ENCODE results near the gene IL1RL1. TPM values are rescaled to one million over a fixed set of nuclear protein-coding genes. Genes with fewer than 3 reads are reported as not detected.
A peak's percentile ranks its signal among the peaks of the same experiment; 100 is the strongest.

Gene IL1RL1
- total RNA-seq, 2 experiments from 2014 or later: 0.10 to 0.18 TPM

DNA sequence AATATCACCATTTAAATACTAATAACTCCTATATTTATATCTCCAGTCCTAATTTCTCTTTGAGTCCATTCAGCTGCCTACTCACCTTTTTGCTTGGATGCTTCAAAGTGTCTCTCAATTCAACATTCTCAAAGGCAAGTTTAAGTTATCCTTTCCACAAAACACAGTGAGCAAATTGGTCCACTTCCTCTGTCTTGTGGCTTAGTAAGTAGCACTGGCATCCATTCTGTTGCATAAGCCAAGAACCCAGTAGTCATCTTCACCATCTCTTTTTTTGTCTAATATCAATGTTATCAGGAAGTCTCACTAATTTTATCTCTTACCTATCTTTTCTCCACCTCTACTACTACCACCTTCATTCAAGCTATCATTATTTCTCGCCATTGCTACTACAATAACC lies 27.4 kb upstream of the IL1RL1 start:
- Mint-ChIP-seq H3K4me3 (no peak overlapping the region), H3K36me3 (no peaks in the 10 kb centered on the region), H3K27me3 (peaks cover 9% of the 10 kb centered on the region), H3K27ac (no peak overlapping the region), H3K4me1 (no peaks in the 10 kb centered on the region), H3K9me3 (no peaks in the 10 kb centered on the region)
- no peak for DNase-seq

DNA sequence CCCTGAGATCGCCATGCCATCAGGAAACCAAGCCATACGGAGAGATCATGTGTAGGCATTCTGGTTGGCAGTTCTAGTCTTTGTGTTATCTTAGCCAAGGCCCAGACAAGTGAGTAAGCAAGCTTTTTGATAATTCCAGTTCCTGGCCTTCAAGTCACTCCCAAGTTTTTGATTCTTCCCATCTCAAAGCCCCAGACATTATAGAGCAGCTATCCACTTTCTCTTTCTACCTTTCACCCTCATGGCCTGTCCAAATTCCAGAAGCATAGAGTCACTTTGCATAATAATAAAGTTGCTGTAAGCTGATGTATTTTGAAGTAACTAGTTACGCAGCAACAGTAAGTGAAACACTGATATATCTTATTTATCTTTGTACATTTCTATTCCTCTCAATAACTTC lies 26.8 kb upstream of the IL1RL1 start:
- no peak for DNase-seq
- H3K9me3 Mint-ChIP-seq: no peaks in the 10 kb centered on the region
- H3K36me3 Mint-ChIP-seq: no peaks in the 10 kb centered on the region
- H3K27ac Mint-ChIP-seq: no peak overlapping the region
- H3K4me1 Mint-ChIP-seq: no peaks in the 10 kb centered on the region
- no peak overlapping the region for H3K4me3 Mint-ChIP-seq
- H3K27me3 Mint-ChIP-seq: peaks cover 10% of the 10 kb centered on the region

DNA sequence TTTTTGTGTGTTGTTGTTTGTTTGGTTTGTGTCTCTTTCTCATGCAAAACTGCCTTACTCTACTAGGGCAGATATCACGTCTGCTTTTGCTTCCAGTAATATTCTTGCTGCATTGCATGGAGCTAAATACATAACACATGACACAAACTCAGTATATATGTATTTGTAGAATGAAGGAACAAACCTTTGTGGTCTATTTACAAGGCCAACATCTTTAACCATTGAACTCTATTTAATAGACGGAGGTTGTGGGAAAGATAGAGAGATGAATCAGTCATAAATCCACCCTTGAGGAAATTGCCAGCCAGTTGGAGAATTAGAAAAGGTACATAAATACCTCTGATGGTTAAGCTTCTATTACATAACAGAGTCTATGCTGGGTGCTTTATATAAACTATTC lies 26.0 kb upstream of the IL1RL1 start:
- H3K27me3 Mint-ChIP-seq: peaks cover 14% of the 10 kb centered on the region
- no peak overlapping the region for H3K4me3 Mint-ChIP-seq

DNA sequence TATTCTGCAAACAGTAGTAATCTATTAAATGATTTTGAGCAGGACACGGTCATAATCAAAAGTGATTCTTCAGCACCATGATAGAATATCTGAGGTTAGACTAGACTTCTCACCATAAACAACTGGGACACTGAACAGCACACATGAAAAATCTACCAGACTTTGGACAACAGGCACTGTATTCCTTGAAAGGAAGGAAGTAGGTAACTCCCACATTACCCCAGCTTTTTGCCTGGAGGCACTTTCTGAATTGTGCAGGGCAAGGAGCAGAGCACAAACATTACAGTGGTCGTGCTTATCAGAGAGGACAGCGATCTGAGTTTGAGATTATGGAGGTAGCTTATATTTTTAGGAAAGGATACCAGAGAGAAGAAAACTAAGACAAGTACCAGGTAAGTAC lies 25.3 kb upstream of the IL1RL1 start:
- Mint-ChIP-seq H3K27me3 (peaks cover 14% of the 10 kb centered on the region), H3K27ac (no peak overlapping the region), H3K9me3 (no peaks in the 10 kb centered on the region), H3K36me3 (no peaks in the 10 kb centered on the region), H3K4me3 (no peak overlapping the region), H3K4me1 (no peaks in the 10 kb centered on the region)
- DNase-seq: no peak

More for the DNA sequence above, 26.0 kb upstream of the IL1RL1 start:
- no peaks in the 10 kb centered on the region for H3K9me3 Mint-ChIP-seq
- no peak for DNase-seq
- no peaks in the 10 kb centered on the region for H3K4me1 Mint-ChIP-seq
- no peaks in the 10 kb centered on the region for H3K36me3 Mint-ChIP-seq
- no peak overlapping the region for H3K27ac Mint-ChIP-seq

DNA sequence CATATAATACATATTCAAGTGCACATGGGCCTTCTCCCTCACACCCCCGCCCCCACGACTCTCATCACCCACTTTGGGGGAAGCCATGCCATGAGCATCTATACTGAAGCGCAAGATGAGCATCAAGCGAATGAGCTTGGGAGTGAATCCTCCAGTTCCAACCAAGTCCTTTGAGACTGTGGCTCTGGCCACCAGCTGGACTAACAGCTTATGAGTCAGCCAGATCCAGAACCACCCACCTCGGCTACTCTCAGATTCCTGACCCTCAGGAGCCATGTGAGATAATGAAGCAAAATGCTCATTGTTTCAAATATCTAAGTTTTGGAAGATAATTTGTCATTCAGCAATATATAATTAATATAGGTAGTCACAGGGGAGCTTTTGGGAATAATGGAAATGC lies 22.2 kb upstream of the IL1RL1 start:
- no peaks in the 10 kb centered on the region for H3K9me3 Mint-ChIP-seq
- H3K4me3 Mint-ChIP-seq: no peak overlapping the region
- H3K27me3 Mint-ChIP-seq: peaks cover 25% of the 10 kb centered on the region
- DNase-seq: no peak
- H3K36me3 Mint-ChIP-seq: no peaks in the 10 kb centered on the region
- peaks cover 14% of the 10 kb centered on the region for H3K4me1 Mint-ChIP-seq
- no peak overlapping the region for H3K27ac Mint-ChIP-seq

DNA sequence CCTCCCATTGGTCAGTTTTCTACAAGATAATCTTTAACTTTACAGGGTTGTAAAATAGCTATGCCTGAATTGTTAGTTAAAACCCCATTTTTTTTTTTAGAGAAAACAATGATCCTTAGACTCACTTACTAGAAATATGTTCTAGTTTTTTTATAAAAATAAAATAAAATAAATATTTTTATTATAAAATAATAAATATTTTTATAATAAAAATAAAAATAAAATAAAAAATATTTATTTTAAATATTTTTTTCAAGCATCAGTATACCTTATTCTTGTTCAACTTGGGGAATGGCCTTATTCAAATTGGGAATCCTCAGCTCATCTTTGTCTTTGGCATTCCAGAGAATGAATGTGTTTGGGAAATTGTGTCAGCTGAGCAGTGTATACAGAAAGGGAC lies 20.8 kb upstream of the IL1RL1 start:
- H3K36me3 Mint-ChIP-seq: no peaks in the 10 kb centered on the region
- H3K9me3 Mint-ChIP-seq: no peaks in the 10 kb centered on the region
- DNase-seq: no peak
- H3K27ac Mint-ChIP-seq: no peak overlapping the region
- H3K4me3 Mint-ChIP-seq: no peak overlapping the region
- peaks cover 25% of the 10 kb centered on the region for H3K27me3 Mint-ChIP-seq
- peaks cover 24% of the 10 kb centered on the region for H3K4me1 Mint-ChIP-seq

DNA sequence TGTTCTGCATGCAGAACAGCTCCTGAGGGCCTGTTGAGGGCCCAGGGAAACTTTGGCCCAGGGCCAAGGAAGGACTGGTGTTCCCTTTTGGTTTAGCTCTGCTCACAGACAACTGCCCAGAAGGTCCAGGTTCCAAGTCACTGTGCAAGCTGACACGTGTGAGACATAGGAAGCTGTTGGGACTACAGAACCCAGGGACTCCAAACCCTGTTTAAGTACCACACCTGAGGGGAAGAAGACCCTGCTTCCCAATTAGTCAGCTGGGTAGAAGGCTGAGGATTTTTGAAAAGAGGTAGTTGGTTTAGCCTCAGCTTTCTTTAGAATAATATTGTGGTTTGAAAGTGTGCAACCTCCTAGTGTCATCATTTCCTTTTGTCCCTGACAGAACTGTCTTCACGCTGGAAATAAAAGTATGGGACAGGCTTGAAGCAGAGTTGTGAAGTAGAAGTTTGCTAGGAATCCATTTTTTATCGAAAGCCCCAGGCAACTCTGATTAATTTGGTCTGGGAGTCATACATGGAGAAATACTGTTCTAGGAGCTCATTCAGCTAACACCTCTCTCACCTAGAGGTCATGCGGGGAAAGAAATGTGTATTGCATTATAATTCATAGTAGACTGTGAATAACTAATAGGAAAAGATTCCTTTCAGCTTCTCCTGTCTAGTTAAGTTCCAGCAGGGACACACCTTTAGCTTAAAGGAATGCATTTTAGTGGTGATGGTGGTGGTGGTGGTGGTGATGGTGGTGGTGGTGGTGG lies 19.9 kb upstream of the IL1RL1 start:
- no peaks in the 10 kb centered on the region for H3K9me3 Mint-ChIP-seq
- H3K27ac Mint-ChIP-seq: no peak overlapping the region
- no peak overlapping the region for H3K4me3 Mint-ChIP-seq
- no peak for DNase-seq
- no peaks in the 10 kb centered on the region for H3K36me3 Mint-ChIP-seq
- peaks cover 21% of the 10 kb centered on the region for H3K27me3 Mint-ChIP-seq
- peaks cover 33% of the 10 kb centered on the region for H3K4me1 Mint-ChIP-seq

DNA sequence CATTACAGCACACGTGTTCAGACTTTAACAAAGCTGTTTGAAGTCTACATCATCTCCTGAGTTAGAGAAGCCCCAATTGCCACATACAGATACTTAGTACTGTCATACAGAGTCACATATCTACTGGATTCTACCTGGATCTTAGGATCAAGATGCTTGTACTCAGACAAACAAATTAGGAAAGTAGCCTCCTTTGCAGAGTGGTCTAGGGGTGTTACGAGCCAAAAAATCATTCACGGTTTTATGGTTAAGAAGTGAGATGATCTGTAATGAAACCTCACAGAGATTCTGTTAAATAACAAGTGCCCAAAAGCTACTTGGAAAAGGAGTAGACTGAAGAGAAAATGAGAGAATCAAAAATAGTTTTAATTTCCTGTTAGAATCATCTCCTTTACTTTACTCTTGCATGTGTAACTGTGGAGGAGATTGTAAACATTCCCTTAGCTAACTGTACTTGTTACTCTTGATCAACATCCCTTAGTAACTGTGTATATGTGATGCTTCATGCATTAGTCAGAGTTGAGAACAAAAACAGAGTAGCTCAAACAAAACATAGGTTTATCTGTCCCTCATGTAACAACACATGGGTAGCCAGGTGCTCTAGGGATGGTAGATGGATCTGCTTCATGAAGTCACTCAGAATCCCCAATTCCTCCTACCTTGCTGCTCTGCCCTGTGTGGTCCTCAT lies 16.4 kb upstream of the IL1RL1 start:
- H3K36me3 Mint-ChIP-seq: no peaks in the 10 kb centered on the region
- no peak overlapping the region for H3K27ac Mint-ChIP-seq
- peaks cover 43% of the 10 kb centered on the region for H3K4me1 Mint-ChIP-seq
- H3K27me3 Mint-ChIP-seq: peaks cover 12% of the 10 kb centered on the region
- no peak overlapping the region for H3K4me3 Mint-ChIP-seq
- no peak for DNase-seq
- H3K9me3 Mint-ChIP-seq: no peaks in the 10 kb centered on the region

DNA sequence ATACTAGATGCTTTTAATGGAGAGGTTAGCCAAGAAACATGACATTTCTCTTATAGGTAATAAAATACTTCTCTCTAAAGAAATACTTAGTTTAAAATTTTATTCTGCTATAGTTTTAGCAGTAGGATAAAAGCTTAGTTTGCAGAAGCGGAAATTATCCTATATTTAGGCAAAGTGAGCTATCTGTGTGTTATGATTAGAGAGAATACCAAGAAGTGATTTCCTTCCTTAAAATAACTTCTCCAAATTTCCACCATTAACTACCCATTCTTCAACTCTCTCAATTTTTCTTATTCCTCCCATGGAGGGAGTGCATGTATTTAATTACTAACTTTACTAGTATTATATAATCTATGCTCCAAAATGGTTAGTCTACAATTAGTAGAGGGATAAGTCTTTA lies 15.8 kb upstream of the IL1RL1 start:
- H3K4me3 Mint-ChIP-seq: no peak overlapping the region
- H3K27ac Mint-ChIP-seq: no peak overlapping the region
- H3K36me3 Mint-ChIP-seq: no peaks in the 10 kb centered on the region
- peaks cover 11% of the 10 kb centered on the region for H3K27me3 Mint-ChIP-seq
- no peak for DNase-seq
- peaks cover 48% of the 10 kb centered on the region for H3K4me1 Mint-ChIP-seq
- H3K9me3 Mint-ChIP-seq: no peaks in the 10 kb centered on the region

DNA sequence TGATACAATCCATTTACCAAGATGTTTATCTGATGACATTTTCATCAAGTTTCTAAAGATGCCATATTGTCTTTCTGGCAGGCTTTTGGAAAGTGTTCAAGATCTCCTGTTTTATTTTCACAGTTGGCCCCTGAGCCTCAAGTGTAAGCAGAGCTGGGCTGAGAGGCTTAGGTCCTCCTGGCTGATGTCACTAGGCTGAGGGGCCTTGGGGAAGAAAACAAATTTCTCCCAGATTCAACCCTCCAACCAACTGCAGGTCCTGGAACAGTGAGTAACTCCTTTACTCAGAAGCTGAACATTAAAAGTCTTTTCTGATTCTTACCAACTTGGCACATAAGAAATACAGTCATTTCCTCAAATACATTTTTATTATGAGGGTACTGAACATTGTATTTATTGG lies 14.9 kb upstream of the IL1RL1 start:
- Mint-ChIP-seq H3K27me3 (peaks cover 11% of the 10 kb centered on the region), H3K36me3 (no peaks in the 10 kb centered on the region), H3K4me1 (peaks cover 50% of the 10 kb centered on the region), H3K27ac (peak overlapping the region; percentile 59), H3K4me3 (no peak overlapping the region), H3K9me3 (no peaks in the 10 kb centered on the region)
- no peak for DNase-seq

DNA sequence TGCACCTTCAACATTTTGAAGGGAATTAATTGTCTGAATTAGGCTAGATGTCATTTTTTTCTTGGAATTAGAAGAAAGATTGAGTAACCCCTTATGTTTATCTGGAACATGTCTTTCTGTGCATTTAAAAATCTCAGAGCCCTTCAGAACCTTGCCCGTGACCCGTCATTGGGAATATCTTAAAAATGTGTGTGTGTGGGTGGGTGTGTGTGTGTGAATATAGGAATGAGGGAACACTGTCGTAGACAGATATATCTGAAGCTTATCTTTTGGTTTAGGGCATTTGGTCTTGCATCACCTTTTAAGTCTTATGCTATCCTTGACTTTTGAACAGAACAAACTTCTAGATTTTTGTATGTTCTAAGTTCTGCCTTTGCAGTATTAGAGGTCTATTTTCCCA lies 13.5 kb upstream of the IL1RL1 start:
- no peak overlapping the region for H3K27ac Mint-ChIP-seq
- peaks cover 51% of the 10 kb centered on the region for H3K4me1 Mint-ChIP-seq
- no peak overlapping the region for H3K4me3 Mint-ChIP-seq
- H3K36me3 Mint-ChIP-seq: no peaks in the 10 kb centered on the region
- DNase-seq: no peak
- H3K9me3 Mint-ChIP-seq: no peaks in the 10 kb centered on the region
- peaks cover 12% of the 10 kb centered on the region for H3K27me3 Mint-ChIP-seq

DNA sequence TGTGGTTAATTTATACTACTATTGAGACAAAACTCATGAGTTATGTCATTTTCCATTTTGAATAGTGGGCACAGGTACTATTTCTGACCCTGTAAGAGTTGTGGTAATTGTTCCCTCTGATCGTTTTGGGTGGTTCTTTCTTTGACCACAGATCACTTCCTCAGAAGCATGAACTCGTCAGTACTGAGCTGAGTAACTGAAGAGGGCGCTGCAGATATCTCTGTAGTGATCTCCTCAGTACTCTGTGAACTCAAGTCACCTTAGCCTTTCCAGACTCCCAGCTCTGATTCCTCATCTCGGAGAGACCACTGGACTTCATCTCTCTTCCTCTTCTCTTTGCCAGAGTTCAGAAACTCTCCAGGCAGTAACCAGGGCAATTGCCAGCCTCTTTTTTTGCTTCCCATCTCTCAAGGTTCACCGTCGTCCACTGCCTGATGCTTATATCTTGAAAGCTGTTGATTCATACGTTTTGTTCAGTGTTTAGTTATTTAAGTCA lies 9.4 kb upstream of the IL1RL1 start:
- peaks cover 5% of the 10 kb centered on the region for H3K27me3 Mint-ChIP-seq
- H3K27ac Mint-ChIP-seq: peak overlapping the region; percentile 81
- H3K4me1 Mint-ChIP-seq: peaks cover 46% of the 10 kb centered on the region
- H3K9me3 Mint-ChIP-seq: no peaks in the 10 kb centered on the region
- peak; percentile 55 for DNase-seq
- H3K4me3 Mint-ChIP-seq: peak overlapping the region; percentile 30
- H3K36me3 Mint-ChIP-seq: peaks cover 2% of the 10 kb centered on the region

DNA sequence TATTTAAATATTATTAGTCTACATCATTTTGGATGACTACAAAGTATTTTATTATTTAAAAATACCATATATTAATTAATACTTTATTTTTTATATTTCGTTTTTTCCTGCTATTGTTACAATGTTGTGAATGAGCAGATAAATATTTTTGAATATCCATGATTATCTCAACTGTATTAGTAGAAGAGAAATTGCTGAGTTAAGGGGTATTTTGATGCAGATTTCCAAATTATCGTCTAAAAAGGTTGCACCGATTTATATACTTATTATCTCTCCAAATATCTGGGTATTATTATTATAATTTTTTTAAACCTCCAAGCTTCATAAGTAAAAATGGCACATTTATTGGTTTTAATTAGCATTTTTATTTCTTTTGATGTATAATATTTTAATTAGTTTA lies 8.9 kb upstream of the IL1RL1 start:
- DNase-seq: no peak
- Mint-ChIP-seq H3K4me3 (no peak overlapping the region), H3K27me3 (peaks cover 5% of the 10 kb centered on the region), H3K4me1 (peaks cover 46% of the 10 kb centered on the region), H3K27ac (no peak overlapping the region), H3K36me3 (peaks cover 2% of the 10 kb centered on the region), H3K9me3 (no peaks in the 10 kb centered on the region)

DNA sequence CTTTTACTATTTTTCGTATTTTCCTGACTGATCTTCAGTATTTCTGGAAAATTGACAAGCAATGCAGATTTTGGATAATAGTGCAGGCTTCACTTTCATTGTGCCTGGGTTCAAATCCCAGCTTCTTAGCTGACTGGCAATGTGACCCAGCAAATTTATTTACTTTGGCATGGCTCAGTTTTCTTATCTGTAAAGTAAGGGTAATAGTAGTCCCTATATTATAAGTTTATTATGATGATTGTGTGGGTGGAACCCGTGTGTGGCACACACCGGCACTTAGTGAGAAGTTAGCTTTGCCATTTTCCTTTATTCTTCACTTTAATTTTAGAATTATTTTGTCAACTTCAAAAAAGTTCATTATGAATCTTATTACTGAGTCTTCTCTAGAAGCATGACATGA lies 7.8 kb upstream of the IL1RL1 start:
- H3K4me1 Mint-ChIP-seq: peaks cover 43% of the 10 kb centered on the region
- H3K36me3 Mint-ChIP-seq: peaks cover 2% of the 10 kb centered on the region
- no peak overlapping the region for H3K27ac Mint-ChIP-seq
- peaks cover 9% of the 10 kb centered on the region for H3K27me3 Mint-ChIP-seq
- no peak for DNase-seq
- H3K4me3 Mint-ChIP-seq: no peak overlapping the region
- H3K9me3 Mint-ChIP-seq: no peaks in the 10 kb centered on the region

DNA sequence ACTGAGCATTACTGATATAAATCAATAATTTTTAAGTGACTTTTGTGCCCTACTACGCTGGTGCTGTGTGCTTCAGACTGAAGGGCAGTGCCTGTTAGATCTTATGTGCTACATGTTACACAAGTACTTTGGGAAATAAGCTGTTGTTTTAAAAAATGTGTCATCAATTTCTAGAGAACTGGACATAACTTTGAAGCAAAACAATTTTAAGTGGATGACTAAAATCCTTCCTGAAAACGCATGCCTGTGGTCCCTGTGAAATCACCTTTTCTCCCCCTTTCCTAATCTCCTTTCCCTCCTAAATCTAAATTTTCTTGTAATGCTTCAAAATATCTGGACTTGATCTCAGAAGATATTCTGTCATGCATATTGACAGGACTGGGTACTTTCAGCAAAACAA lies 7.1 kb upstream of the IL1RL1 start:
- Mint-ChIP-seq H3K27me3 (peaks cover 11% of the 10 kb centered on the region), H3K27ac (peak overlapping the region; percentile 83), H3K4me1 (peaks cover 38% of the 10 kb centered on the region), H3K9me3 (no peaks in the 10 kb centered on the region), H3K36me3 (peaks cover 2% of the 10 kb centered on the region), H3K4me3 (no peak overlapping the region)
- no peak for DNase-seq

All from activated naive CD8-positive, alpha-beta T cell treated with anti-CD3 and anti-CD28 coated beads for 36 hours (primary cell).